SU-DHL-6 (cell line): ENCODE data around the gene H2BK1.

Source experiments
- H2AFZ ChIP-seq: fragments of 200-600 bp; sonication (generic); 2 replicates; pipeline ENCODE4 v1.6.1; 2014; ENCODE audit warnings: low read depth, mild to moderate bottlenecking, moderate library complexity, mixed read lengths, antibody characterized with exemption, low read length; ENCODE audit not compliant: severe bottlenecking
- H3F3A ChIP-seq: fragments of 200-600 bp; shearing (Covaris generic); 2 replicates; pipeline ENCODE4 v1.6.0; 2016; ENCODE audit warnings: antibody characterized with exemption, mild to moderate bottlenecking; ENCODE audit not compliant: insufficient read depth
- H3K27ac ChIP-seq: fragments of 200-600 bp; sonication (generic); 2 replicates; pipeline ENCODE4 v1.5.1; 2016; ENCODE audit warnings: low read depth, mild to moderate bottlenecking, low read length, moderate library complexity, mixed read lengths
- H3K27me3 ChIP-seq: fragments of 200-600 bp; sonication (generic), shearing (Covaris generic); 2 replicates; pipeline ENCODE4 v1.6.0; 2014; ENCODE audit warnings: mild to moderate bottlenecking, low read length
- H3K36me3 ChIP-seq: fragments of 200-600 bp; sonication (generic); 2 replicates; pipeline ENCODE4 v1.6.1; 2014; ENCODE audit warnings: mild to moderate bottlenecking, low read length, mixed read lengths
- H3K4me2 ChIP-seq: fragments of 300-600, 200-600 bp; shearing (Covaris generic), sonication (generic); 2 replicates; pipeline ENCODE4 v1.6.0; 2014; ENCODE audit warnings: low read length, low read depth, mild to moderate bottlenecking; ENCODE audit not compliant: poor library complexity, severe bottlenecking
- H3K4me3 ChIP-seq: fragments of 200-600 bp; sonication (generic); 2 replicates; pipeline ENCODE4 v1.5.1; 2014; ENCODE audit warnings: antibody characterized with exemption, low read length, mild to moderate bottlenecking, mixed read lengths; ENCODE audit not compliant: insufficient read depth, poor library complexity, severe bottlenecking
- H3K79me2 ChIP-seq: fragments of 200-600 bp; sonication (generic); 2 replicates; pipeline ENCODE4 v1.6.1; 2014; ENCODE audit warnings: mild to moderate bottlenecking, low read length, moderate library complexity; ENCODE audit not compliant: insufficient read depth
- H3K9ac ChIP-seq: fragments of 200-600 bp; sonication (generic); 2 replicates; pipeline ENCODE4 v1.7.0; 2014; ENCODE audit warnings: mild to moderate bottlenecking, low read length
- H3K9me2 ChIP-seq: fragments of 200-600 bp; sonication (generic); replicated peaks from 2 replicates; pipeline ENCODE4 v1.6.1; 2014; ENCODE audit warnings: low read length; ENCODE audit not compliant: insufficient read depth
- H3K9me3 ChIP-seq: fragments of 200-600 bp; sonication (generic); 2 replicates; pipeline ENCODE4 v1.6.1; 2014; ENCODE audit warnings: low read length, mixed read lengths; ENCODE audit not compliant: insufficient read depth
- H4K20me1 ChIP-seq: fragments of 200-600 bp; sonication (generic); 2 replicates; pipeline ENCODE4 v1.6.1; 2014; ENCODE audit warnings: low read depth, mild to moderate bottlenecking, antibody characterized with exemption, low read length, moderate library complexity, mixed read lengths
- CTCF ChIP-seq: fragments of 200-600 bp; sonication (generic); IDR thresholded peaks from one replicate; pipeline ENCODE4 v1.5.1; 2017; ENCODE audit warnings: antibody characterized with exemption, mild to moderate bottlenecking, low read length, moderate library complexity; ENCODE audit not compliant: insufficient read depth, poor library complexity, severe bottlenecking
- EZH2phosphoT487 ChIP-seq: fragments of 200-600 bp; sonication (generic), shearing (Covaris generic); conservative IDR thresholded peaks from 2 replicates; pipeline ENCODE4 v1.6.1; 2018; ENCODE audit warnings: mild to moderate bottlenecking, antibody characterized with exemption, low read length, moderate library complexity, mixed read lengths

The H2BK1 gene

GRCh38 chr7:151205730-151206129 lies 4.6 kb downstream of the H2BK1 start:
- no peaks in the 10 kb centered on the region for H3K9me2 ChIP-seq
- no peak for TF ChIP-seq CTCF
- no peak for TF ChIP-seq EZH2phosphoT487
- no peak overlapping the region for H3K9ac ChIP-seq
- no peak overlapping the region for H2AFZ ChIP-seq
- no peaks in the 10 kb centered on the region for H3K9me3 ChIP-seq
- no peak overlapping the region for H3K27ac ChIP-seq
- H3K36me3 ChIP-seq: no peaks in the 10 kb centered on the region
- H3K27me3 ChIP-seq: no peaks in the 10 kb centered on the region
- H4K20me1 ChIP-seq: no peaks in the 10 kb centered on the region
- H3K4me3 ChIP-seq: no peak overlapping the region
- H3K79me2 ChIP-seq: no peaks in the 10 kb centered on the region
- H3K4me2 ChIP-seq: no peak overlapping the region
- no peaks in the 10 kb centered on the region for H3F3A ChIP-seq

- no peaks in the 10 kb centered on the region for H3K9me2 ChIP-seq
- H3K27ac ChIP-seq: no peak overlapping the region
- TF ChIP-seq CTCF (no peak), EZH2phosphoT487 (no peak)
- H4K20me1 ChIP-seq: no peaks in the 10 kb centered on the region
- H3K27me3 ChIP-seq: no peaks in the 10 kb centered on the region
- no peak overlapping the region for H2AFZ ChIP-seq
- no peak overlapping the region for H3K4me3 ChIP-seq
- no peak overlapping the region for H3K4me2 ChIP-seq
- H3K9ac ChIP-seq: no peak overlapping the region
- no peaks in the 10 kb centered on the region for H3K36me3 ChIP-seq
- no peaks in the 10 kb centered on the region for H3K9me3 ChIP-seq
- H3K79me2 ChIP-seq: no peaks in the 10 kb centered on the region
- H3F3A ChIP-seq: no peaks in the 10 kb centered on the region
Measured at GRCh38 chr7:151204383-151205032, 5.8 kb downstream of the H2BK1 start.

- no peaks in the 10 kb centered on the region for H3F3A ChIP-seq
- no peaks in the 10 kb centered on the region for H3K36me3 ChIP-seq
- no peaks in the 10 kb centered on the region for H3K27me3 ChIP-seq
- no peak overlapping the region for H3K4me3 ChIP-seq
- no peak overlapping the region for H2AFZ ChIP-seq
- no peak overlapping the region for H3K4me2 ChIP-seq
- H3K9me2 ChIP-seq: no peaks in the 10 kb centered on the region
- H3K9ac ChIP-seq: no peak overlapping the region
- TF ChIP-seq CTCF (no peak), EZH2phosphoT487 (no peak)
- H4K20me1 ChIP-seq: no peaks in the 10 kb centered on the region
- no peak overlapping the region for H3K27ac ChIP-seq
- H3K79me2 ChIP-seq: no peaks in the 10 kb centered on the region
- H3K9me3 ChIP-seq: no peaks in the 10 kb centered on the region
Measured at GRCh38 chr7:151202836-151203235, 7.5 kb downstream of the H2BK1 start.

- Histone ChIP-seq H2AFZ (no peak overlapping the region), H3K36me3 (no peaks in the 10 kb centered on the region), H3K27ac (no peak overlapping the region), H3K4me2 (no peak overlapping the region), H3K79me2 (no peaks in the 10 kb centered on the region), H4K20me1 (no peaks in the 10 kb centered on the region), H3F3A (no peaks in the 10 kb centered on the region), H3K9me2 (no peaks in the 10 kb centered on the region), H3K27me3 (no peaks in the 10 kb centered on the region), H3K4me3 (no peak overlapping the region), H3K9ac (no peak overlapping the region), H3K9me3 (no peaks in the 10 kb centered on the region)
- TF ChIP-seq EZH2phosphoT487 (no peak), CTCF (no peak)
Measured at GRCh38 chr7:151201751-151202150, 8.5 kb downstream of the H2BK1 start.
